ENCODE measurements around the gene MOCS1. TPM values are rescaled to one million over a fixed set of nuclear protein-coding genes. Genes with fewer than 3 reads are reported as not detected.

Gene MOCS1
- total and polyA plus RNA-seq, 9 of the 15 experiments (the other 6 are each of a cell fraction or from before 2014, with no cell fraction given), result 0.69 to 12.7 (median 8.7) TPM

GRCh38 chr6:39873439-39873838 is 60.8 kb downstream of the MOCS1 start:
- BruUV-seq (replicated peaks), result no TSS peak
- H3K27ac ChIP-seq (ENCODE audit: extremely low read depth, low read depth, low read length), result no peak overlapping the region
- H3K4me1 ChIP-seq (replicated peaks in 1 of 2; ENCODE audit: control insufficient read depth in 2 of 2, insufficient read depth in 2 of 2, low read length in 2 of 2), result no peaks in the 10 kb centered on the region
- ATAC-seq (no peak), FAIRE-seq (no peak), DNase-seq (ENCODE audit: extremely low read depth in 1 of 4, low spot score in 3 of 4) (no peak)
- ChIA-PET POLR2A (no interaction called here), CTCF (ENCODE audit: low intra/inter-chr PET ratio) (interaction anchor here (0.6 kb wide), 1 partner anchor 1514 kb away, joined by 3 read pairs; no protein-coding TSS in a partner anchor)
- H3K9ac ChIP-seq (ENCODE audit: insufficient read depth in 1 of 2, low read depth in 2 of 2, low read length in 2 of 2), result no peak overlapping the region
- intact Hi-C loops (cut with micrococcal nuclease) (no loop called here), in situ Hi-C loops (cut with MboI) (loop anchor here (10.0 kb wide), 1 partner anchor 509 kb away; no protein-coding TSS in a partner anchor)
- peaks cover 5% of the 10 kb centered on the region; the same call in 1 of the 2 replicates for H4K20me1 ChIP-seq (replicated peaks; ENCODE audit: control insufficient read depth, insufficient read depth, low read length)
- TF ChIP-seq POLR2G (IDR thresholded peaks at IDR 0.05; ENCODE audit: low read depth, low read length), result no peak
- no peak for TF ChIP-seq SNIP1 (IDR thresholded peaks at IDR 0.05; ENCODE audit: low read depth)
- TF ChIP-seq CREB3L1 (IDR thresholded peaks at IDR 0.05; ENCODE audit: borderline replicate concordance, low read depth), result no peak
- no peak for TF ChIP-seq ZNF311 (CRISPR knock-in tag; IDR thresholded peaks at IDR 0.05)
- TF ChIP-seq TRIM25 (IDR thresholded peaks at IDR 0.05; ENCODE audit: borderline replicate concordance), result no peak
- TF ChIP-seq FOXA3 (CRISPR knock-in tag; conservative IDR thresholded peaks at IDR 0.05 in 1 of 2, IDR thresholded peaks at IDR 0.05 in 1 of 2), result no peak
- TF ChIP-seq ZNF696 (CRISPR knock-in tag; conservative IDR thresholded peaks at IDR 0.05), result no peak
- peaks cover 2 to 4% of the 10 kb centered on the region in 2 experiments; a peak in 1 of 5 replicates for H3K27me3 ChIP-seq (ENCODE audit: control insufficient read depth in 2 of 2, insufficient read depth in 2 of 2, low read length in 2 of 2)
- WGBS (ENCODE audit: insufficient coverage, low coverage, missing lambda C conversion rate), result 0% methylated on average over 3 of the region's 3 CpGs
- no peaks in the 10 kb centered on the region for H3K9me3 ChIP-seq (replicated peaks; ENCODE audit: control insufficient read depth, insufficient read depth, low read depth, low read length)
- no peaks in the 10 kb centered on the region for H3K36me3 ChIP-seq (ENCODE audit: control insufficient read depth, insufficient read depth, low read length)
- no peaks in the 10 kb centered on the region for H3K9me1 ChIP-seq (ENCODE audit: control insufficient read depth, insufficient read depth, low read length)
- H3K79me2 ChIP-seq (ENCODE audit: control insufficient read depth, insufficient read depth, low read length), result no peaks in the 10 kb centered on the region
- no peak overlapping the region for H2AFZ ChIP-seq (ENCODE audit: low read depth, low read length)
- no peak overlapping the region for H3K4me3 ChIP-seq
- H3K4me2 ChIP-seq (ENCODE audit: insufficient read depth, low read length), result no peak overlapping the region
